HepG2 (cell line): ENCODE data around the gene BSND. TPM values are rescaled to one million over a fixed set of nuclear protein-coding genes. Genes with fewer than 3 reads are reported as not detected.

Experiments
- ATF2 ChIP-seq: sonication (generic); formaldehyde crosslinking; IDR thresholded peaks from 2 replicates; pipeline ENCODE4 v1.4.0; 2020; ENCODE audit warnings: missing genetic modification reagents
- CHD2 ChIP-seq: IDR thresholded peaks from 2 replicates; pipeline ENCODE4 v1.6.1; 2011; ENCODE audit warnings: low read depth, low read length, improper control_type of control experiment
- DNMT3B ChIP-seq: conservative IDR thresholded peaks from 2 replicates; pipeline ENCODE4 v1.6.1; 2016; ENCODE audit warnings: missing biosample characterization, control low read depth
- FOXJ3 ChIP-seq: sonication (generic); formaldehyde crosslinking; IDR thresholded peaks from 2 replicates; pipeline ENCODE4 v1.4.0; 2020; ENCODE audit warnings: missing genetic modification reagents, mild to moderate bottlenecking, borderline replicate concordance
- GLMP ChIP-seq: sonication (generic); formaldehyde crosslinking; IDR thresholded peaks from 2 replicates; pipeline ENCODE4 v1.9.0; 2021; ENCODE audit warnings: missing genetic modification reagents, mild to moderate bottlenecking, borderline replicate concordance
- GPBP1L1 ChIP-seq: sonication (generic); formaldehyde crosslinking; IDR thresholded peaks from 2 replicates; pipeline ENCODE4 v1.5.0; 2020; ENCODE audit warnings: mild to moderate bottlenecking, missing genetic modification reagents
- GRHL1 ChIP-seq: sonication (generic); formaldehyde crosslinking; conservative IDR thresholded peaks from 2 replicates; pipeline ENCODE4 v1.8.0; 2022; ENCODE audit warnings: missing genetic modification reagents
- KAT8 ChIP-seq: IDR thresholded peaks from 2 replicates; pipeline ENCODE4 v1.6.1; 2016; ENCODE audit warnings: missing genetic modification reagents, missing compliant biosample characterization
- KLF6 ChIP-seq: IDR thresholded peaks from 2 replicates; pipeline ENCODE4 v1.8.0; 2016; ENCODE audit warnings: missing biosample characterization, missing genetic modification reagents
- MTF2 ChIP-seq: sonication (generic); formaldehyde crosslinking; IDR thresholded peaks from 2 replicates; pipeline ENCODE4 v1.5.0; 2020; ENCODE audit warnings: missing genetic modification reagents, borderline replicate concordance
- PHB2 ChIP-seq: fragments of 450-650 bp; IDR thresholded peaks from 2 replicates; pipeline ENCODE4 v1.6.1; 2018; ENCODE audit not compliant: partially characterized antibody
- RXRB ChIP-seq: IDR thresholded peaks from 2 replicates; pipeline ENCODE4 v1.6.1; 2016; ENCODE audit warnings: borderline replicate concordance, missing genetic modification reagents, missing compliant biosample characterization
- TBL1XR1 ChIP-seq: fragments of 150-350 bp; IDR thresholded peaks from 2 replicates; pipeline ENCODE4 v1.6.1; 2014; ENCODE audit warnings: borderline replicate concordance, low read length; ENCODE audit not compliant: partially characterized antibody
- TEAD3 ChIP-seq: optimal IDR thresholded peaks from 2 replicates; pipeline ENCODE3; 2016; ENCODE audit warnings: borderline replicate concordance
- ZBTB38 ChIP-seq: sonication (generic); formaldehyde crosslinking; IDR thresholded peaks from 2 replicates; pipeline ENCODE4 v1.5.1; 2020; ENCODE audit warnings: mild to moderate bottlenecking, missing genetic modification reagents
- ZBTB43 ChIP-seq: sonication (generic); formaldehyde crosslinking; conservative IDR thresholded peaks from 2 replicates; pipeline ENCODE4 v1.4.0; 2020; ENCODE audit warnings: missing genetic modification reagents
- ZBTB7A ChIP-seq: sonication (generic); formaldehyde crosslinking; IDR thresholded peaks from 2 replicates; pipeline ENCODE4 v1.8.0; 2022; ENCODE audit warnings: mild to moderate bottlenecking, missing genetic modification reagents
- ZFP36L1 ChIP-seq: sonication (generic); formaldehyde crosslinking; IDR thresholded peaks from 2 replicates; pipeline ENCODE4 v1.8.0; 2022; ENCODE audit warnings: mild to moderate bottlenecking, missing genetic modification reagents, moderate library complexity
- ZFX ChIP-seq: sonication (generic); formaldehyde crosslinking; IDR thresholded peaks from 2 replicates; pipeline ENCODE4 v1.4.0; 2020; ENCODE audit warnings: mild to moderate bottlenecking, low read depth, missing genetic modification reagents, moderate library complexity
- ZNF24 ChIP-seq: fragments of 450-650 bp; IDR thresholded peaks from 2 replicates; pipeline ENCODE4 v1.6.1; 2017; ENCODE audit warnings: antibody characterized with exemption, mild to moderate bottlenecking
- ZNF251 ChIP-seq: sonication (generic); formaldehyde crosslinking; IDR thresholded peaks from 2 replicates; pipeline ENCODE4 v1.9.0; 2021; ENCODE audit warnings: mild to moderate bottlenecking, missing genetic modification reagents
- ZNF468 ChIP-seq: sonication (generic); formaldehyde crosslinking; IDR thresholded peaks from 2 replicates; pipeline ENCODE4 v1.8.0; 2022; ENCODE audit warnings: mild to moderate bottlenecking, moderate library complexity, missing genetic modification reagents
- ZNF670 ChIP-seq: sonication (generic); formaldehyde crosslinking; IDR thresholded peaks from 2 replicates; pipeline ENCODE4 v1.8.0; 2022; ENCODE audit warnings: mild to moderate bottlenecking, missing genetic modification reagents, borderline replicate concordance
- ZNF788 ChIP-seq: sonication (generic); formaldehyde crosslinking; IDR thresholded peaks from 2 replicates; pipeline ENCODE4 v1.5.0; 2020; ENCODE audit warnings: mild to moderate bottlenecking, missing genetic modification reagents, borderline replicate concordance
- polyA plus RNA-seq, 8 experiments: library from polyadenylated mRNA; depleted of rRNA in 3 of 8; stranded (reverse) in 7 of 8; unstranded in 1 of 8; fragments of >200 nt; fragmentation: Illumina TruSeq in 4 of 8; extraction: Trizol in 4 of 8; gene quantifications; 2 replicates each; pipeline versions ENCODE4 v1.2.1 to v1.2.3, GENCODE V29; 2011 to 2016; ENCODE audit warnings: low read depth in 4 of 8, missing spikeins in 1 of 8, mixed read lengths in 1 of 8; ENCODE audit not compliant: insufficient read depth in 1 of 8
- total RNA-seq, 5 experiments: library from RNA; depleted of rRNA; stranded (reverse); fragments of >200 nt; fragmentation: Illumina TruSeq; extraction: Trizol; gene quantifications; 2 replicates each; pipeline ENCODE4 v1.2.3, GENCODE V29; 2016; ENCODE audit warnings: low read depth in 1 of 5

Gene BSND
- total and polyA plus RNA-seq, 2 of the 13 experiments (the other 11 are each of a cell fraction or from before 2014, with no cell fraction given), result not detected

- TF ChIP-seq ZBTB43 (no peak), FOXJ3 (CRISPR knock-in tag) (no peak), KAT8 (CRISPR knock-in tag) (no peak), TEAD3 (peak; percentile 55), ZFX (peak; percentile 35; the same call in 1 of the 2 replicates), ZNF24 (no peak), ZBTB7A (CRISPR knock-in tag) (peak; percentile 51; the same call in 1 of the 2 replicates), DNMT3B (CRISPR knock-in tag) (no peak), CHD2 (no peak), ATF2 (no peak), TBL1XR1 (peak; percentile 29), GRHL1 (CRISPR knock-in tag) (no peak), MTF2 (CRISPR knock-in tag) (no peak), GLMP (CRISPR knock-in tag) (no peak), PHB2 (no peak), ZNF468 (CRISPR knock-in tag) (no peak), ZNF670 (CRISPR knock-in tag) (no peak), ZNF251 (CRISPR knock-in tag) (no peak), ZNF788 (CRISPR knock-in tag) (no peak), ZBTB38 (CRISPR knock-in tag) (peak; percentile 79), KLF6 (CRISPR knock-in tag) (no peak), RXRB (CRISPR knock-in tag) (0 out of 2 replicates have a peak, but pooled peaks have one; percentile 45), ZFP36L1 (CRISPR knock-in tag) (no peak), GPBP1L1 (CRISPR knock-in tag) (no peak)
These were observed 46.1 kb downstream of the BSND start (continued) for GRCh38 chr1:55044617-55045397.
